ENCODE measurements around the gene RPL37A.

DNA sequence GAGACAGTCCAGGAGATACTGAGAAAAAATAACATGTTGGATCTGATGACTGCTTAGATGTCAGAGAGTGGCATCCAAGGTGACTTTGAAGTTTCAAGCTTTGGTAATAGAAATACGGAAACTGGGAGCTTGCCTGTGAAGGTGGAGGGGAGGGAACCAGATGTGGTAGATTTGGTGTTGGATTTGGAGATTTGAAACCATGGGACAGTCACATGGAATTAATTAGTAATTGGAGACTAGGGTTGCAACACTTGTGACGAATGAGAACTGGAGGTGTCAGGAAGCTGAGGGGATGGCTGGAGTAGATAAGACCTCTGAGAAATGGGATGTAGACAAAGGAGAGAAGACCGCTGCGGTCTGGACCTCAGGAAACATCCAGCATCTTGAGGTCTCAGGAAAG, 46.7 kb downstream of the RPL37A start:
- TF ChIP-seq, protein P1, sequence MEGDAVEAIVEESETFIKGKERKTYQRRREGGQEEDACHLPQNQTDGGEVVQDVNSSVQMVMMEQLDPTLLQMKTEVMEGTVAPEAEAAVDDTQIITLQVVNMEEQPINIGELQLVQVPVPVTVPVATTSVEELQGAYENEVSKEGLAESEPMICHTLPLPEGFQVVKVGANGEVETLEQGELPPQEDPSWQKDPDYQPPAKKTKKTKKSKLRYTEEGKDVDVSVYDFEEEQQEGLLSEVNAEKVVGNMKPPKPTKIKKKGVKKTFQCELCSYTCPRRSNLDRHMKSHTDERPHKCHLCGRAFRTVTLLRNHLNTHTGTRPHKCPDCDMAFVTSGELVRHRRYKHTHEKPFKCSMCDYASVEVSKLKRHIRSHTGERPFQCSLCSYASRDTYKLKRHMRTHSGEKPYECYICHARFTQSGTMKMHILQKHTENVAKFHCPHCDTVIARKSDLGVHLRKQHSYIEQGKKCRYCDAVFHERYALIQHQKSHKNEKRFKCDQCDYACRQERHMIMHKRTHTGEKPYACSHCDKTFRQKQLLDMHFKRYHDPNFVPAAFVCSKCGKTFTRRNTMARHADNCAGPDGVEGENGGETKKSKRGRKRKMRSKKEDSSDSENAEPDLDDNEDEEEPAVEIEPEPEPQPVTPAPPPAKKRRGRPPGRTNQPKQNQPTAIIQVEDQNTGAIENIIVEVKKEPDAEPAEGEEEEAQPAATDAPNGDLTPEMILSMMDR (IDR thresholded peaks at IDR 0.05), result no peak
- no peak for TF ChIP-seq POLR2A (IDR thresholded peaks at IDR 0.05)

All from esophagus squamous epithelium (tissue), 4 donors.